K562 (cell line): ENCODE data around the gene ATP5PD. TPM values are rescaled to one million over a fixed set of nuclear protein-coding genes. Genes with fewer than 3 reads are reported as not detected.

Experiments
- FOXM1 ChIP-seq, 2 experiments: fragments of 450-650 bp in 1 of 2; sonication (generic) in 1 of 2; formaldehyde crosslinking in 1 of 2; IDR thresholded peaks; 2 replicates each; pipeline versions ENCODE4 v1.6.1 to v1.9.0; 2017 to 2022; ENCODE audit warnings: low read depth in 2 of 2, mild to moderate bottlenecking in 2 of 2, missing genetic modification reagents in 1 of 2, moderate library complexity in 1 of 2
- GATAD2A ChIP-seq: fragments of 450-650 bp; IDR thresholded peaks from 2 replicates; pipeline ENCODE4 v1.6.1; 2017
- LEF1 ChIP-seq: fragments of 450-650 bp; IDR thresholded peaks from 2 replicates; pipeline ENCODE4 v1.6.1; 2016; ENCODE audit warnings: mild to moderate bottlenecking
- PTRF ChIP-seq: fragments of 450-650 bp; IDR thresholded peaks from 2 replicates; pipeline ENCODE4 v1.6.1; 2016; ENCODE audit warnings: mild to moderate bottlenecking, missing genetic modification characterization, missing compliant biosample characterization
- PYGO2 ChIP-seq: fragments of 450-650 bp; IDR thresholded peaks from 2 replicates; pipeline ENCODE4 v1.6.1; 2016; ENCODE audit warnings: mild to moderate bottlenecking, missing genetic modification characterization, moderate library complexity, missing compliant biosample characterization
- TBP ChIP-seq: optimal IDR thresholded peaks from 2 replicates; pipeline ENCODE3; 2011; ENCODE audit warnings: low read depth, low read length, improper control_type of control experiment
- TRIM28 ChIP-seq: fragments of 450-650 bp; IDR thresholded peaks from 2 replicates; pipeline ENCODE4 v1.6.1; 2017
- ZFPM2 ChIP-seq: fragments of 250-450 bp; sonication (Bioruptor Pico); IDR thresholded peaks from 2 replicates; pipeline ENCODE4 v1.5.1; 2022; ENCODE audit warnings: mild to moderate bottlenecking
- ZNF316 ChIP-seq: fragments of 450-650 bp; IDR thresholded peaks from 2 replicates; pipeline ENCODE4 v1.6.1; 2016
- ZNF324 ChIP-seq: fragments of 250-450 bp; sonication (Bioruptor Pico); IDR thresholded peaks from 2 replicates; pipeline ENCODE4 v1.4.0; 2020; ENCODE audit warnings: mild to moderate bottlenecking
- polyA plus RNA-seq, 8 experiments: library from polyadenylated mRNA; depleted of rRNA in 4 of 8; stranded (reverse) in 5 of 8; unstranded in 3 of 8; fragments of >200 nt; fragmentation: Nextera tagmentation in 2 of 8; fragmentation: Illumina TruSeq in 1 of 8; extraction: Ambion mirVana in 2 of 8; extraction: Trizol in 1 of 8; gene quantifications; 2 replicates each; pipeline versions ENCODE4 v1.2.1 to v1.2.3, GENCODE V29; 2011 to 2014; ENCODE audit warnings: inconsistent platforms in 1 of 8, missing spikeins in 1 of 8
- total RNA-seq, 7 experiments: library from RNA; depleted of rRNA in 6 of 7; stranded (reverse); fragments of >200 nt in 6 of 7; fragmentation: Illumina TruSeq in 2 of 7; extraction: Trizol in 2 of 7; gene quantifications; 2 replicates each; pipeline versions ENCODE4 v1.2.1 to v1.2.3, GENCODE V29; 2011 to 2021; ENCODE audit warnings: low replicate concordance in 1 of 7
- TF ChIP-seq, protein P1 (sequence below): fragments of 450-650 bp; IDR thresholded peaks from 2 replicates; pipeline ENCODE4 v1.6.1; 2016; ENCODE audit warnings: mild to moderate bottlenecking, moderate library complexity
- TF ChIP-seq, protein P2 (sequence below): fragments of 250-450 bp; sonication (Bioruptor Pico); IDR thresholded peaks from 2 replicates; pipeline ENCODE4 v1.8.0; 2022; ENCODE audit warnings: moderate library complexity, mild to moderate bottlenecking, inconsistent platforms
- TF ChIP-seq, protein P3 (sequence below): fragments of 250-450 bp; sonication (Bioruptor Pico); IDR thresholded peaks from 2 replicates; pipeline ENCODE4 v1.5.1; 2021; ENCODE audit warnings: mild to moderate bottlenecking

ATP5PD gene
- total and polyA plus RNA-seq, 9 of the 15 experiments (the other 6 are each of a cell fraction or from before 2014, with no cell fraction given): 271 to 828 (median 432) TPM

DNA sequence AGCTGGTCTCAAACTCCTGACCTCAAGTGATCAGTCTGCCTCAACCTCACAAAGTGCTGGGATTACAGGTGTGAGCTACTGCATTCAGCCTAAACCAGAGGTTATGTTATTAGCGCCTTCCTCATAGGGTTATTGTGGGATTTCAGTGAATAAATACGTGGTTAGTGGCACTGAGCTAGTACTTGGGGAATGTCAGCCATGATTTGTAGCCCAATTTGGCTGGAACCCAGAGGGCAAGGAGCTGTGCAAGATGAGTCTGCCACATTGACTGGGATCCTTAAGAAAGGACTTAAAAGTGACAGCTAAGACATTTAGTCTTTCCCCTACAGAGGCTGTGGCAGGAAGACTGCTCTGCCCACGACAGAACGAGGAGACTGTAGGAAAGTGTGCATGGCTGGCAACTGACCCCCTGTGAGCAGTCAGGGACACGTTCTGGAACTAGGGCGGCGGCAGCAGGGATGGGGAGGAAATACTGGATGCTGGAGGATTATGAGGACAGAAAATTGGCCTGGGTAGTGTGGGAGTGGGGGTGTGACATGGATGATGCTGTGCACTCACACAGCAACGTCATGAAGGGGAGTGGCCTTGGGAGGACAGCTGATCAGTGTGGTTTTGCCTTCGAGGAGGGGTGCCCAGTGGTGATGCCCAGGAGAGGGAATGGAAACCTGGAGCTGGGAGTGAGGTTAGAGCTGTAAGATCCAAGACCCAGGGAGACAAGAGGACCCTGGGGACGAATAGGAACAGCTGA lies 14.6 kb downstream of the ATP5PD start (continued):
- TF ChIP-seq, protein P1, sequence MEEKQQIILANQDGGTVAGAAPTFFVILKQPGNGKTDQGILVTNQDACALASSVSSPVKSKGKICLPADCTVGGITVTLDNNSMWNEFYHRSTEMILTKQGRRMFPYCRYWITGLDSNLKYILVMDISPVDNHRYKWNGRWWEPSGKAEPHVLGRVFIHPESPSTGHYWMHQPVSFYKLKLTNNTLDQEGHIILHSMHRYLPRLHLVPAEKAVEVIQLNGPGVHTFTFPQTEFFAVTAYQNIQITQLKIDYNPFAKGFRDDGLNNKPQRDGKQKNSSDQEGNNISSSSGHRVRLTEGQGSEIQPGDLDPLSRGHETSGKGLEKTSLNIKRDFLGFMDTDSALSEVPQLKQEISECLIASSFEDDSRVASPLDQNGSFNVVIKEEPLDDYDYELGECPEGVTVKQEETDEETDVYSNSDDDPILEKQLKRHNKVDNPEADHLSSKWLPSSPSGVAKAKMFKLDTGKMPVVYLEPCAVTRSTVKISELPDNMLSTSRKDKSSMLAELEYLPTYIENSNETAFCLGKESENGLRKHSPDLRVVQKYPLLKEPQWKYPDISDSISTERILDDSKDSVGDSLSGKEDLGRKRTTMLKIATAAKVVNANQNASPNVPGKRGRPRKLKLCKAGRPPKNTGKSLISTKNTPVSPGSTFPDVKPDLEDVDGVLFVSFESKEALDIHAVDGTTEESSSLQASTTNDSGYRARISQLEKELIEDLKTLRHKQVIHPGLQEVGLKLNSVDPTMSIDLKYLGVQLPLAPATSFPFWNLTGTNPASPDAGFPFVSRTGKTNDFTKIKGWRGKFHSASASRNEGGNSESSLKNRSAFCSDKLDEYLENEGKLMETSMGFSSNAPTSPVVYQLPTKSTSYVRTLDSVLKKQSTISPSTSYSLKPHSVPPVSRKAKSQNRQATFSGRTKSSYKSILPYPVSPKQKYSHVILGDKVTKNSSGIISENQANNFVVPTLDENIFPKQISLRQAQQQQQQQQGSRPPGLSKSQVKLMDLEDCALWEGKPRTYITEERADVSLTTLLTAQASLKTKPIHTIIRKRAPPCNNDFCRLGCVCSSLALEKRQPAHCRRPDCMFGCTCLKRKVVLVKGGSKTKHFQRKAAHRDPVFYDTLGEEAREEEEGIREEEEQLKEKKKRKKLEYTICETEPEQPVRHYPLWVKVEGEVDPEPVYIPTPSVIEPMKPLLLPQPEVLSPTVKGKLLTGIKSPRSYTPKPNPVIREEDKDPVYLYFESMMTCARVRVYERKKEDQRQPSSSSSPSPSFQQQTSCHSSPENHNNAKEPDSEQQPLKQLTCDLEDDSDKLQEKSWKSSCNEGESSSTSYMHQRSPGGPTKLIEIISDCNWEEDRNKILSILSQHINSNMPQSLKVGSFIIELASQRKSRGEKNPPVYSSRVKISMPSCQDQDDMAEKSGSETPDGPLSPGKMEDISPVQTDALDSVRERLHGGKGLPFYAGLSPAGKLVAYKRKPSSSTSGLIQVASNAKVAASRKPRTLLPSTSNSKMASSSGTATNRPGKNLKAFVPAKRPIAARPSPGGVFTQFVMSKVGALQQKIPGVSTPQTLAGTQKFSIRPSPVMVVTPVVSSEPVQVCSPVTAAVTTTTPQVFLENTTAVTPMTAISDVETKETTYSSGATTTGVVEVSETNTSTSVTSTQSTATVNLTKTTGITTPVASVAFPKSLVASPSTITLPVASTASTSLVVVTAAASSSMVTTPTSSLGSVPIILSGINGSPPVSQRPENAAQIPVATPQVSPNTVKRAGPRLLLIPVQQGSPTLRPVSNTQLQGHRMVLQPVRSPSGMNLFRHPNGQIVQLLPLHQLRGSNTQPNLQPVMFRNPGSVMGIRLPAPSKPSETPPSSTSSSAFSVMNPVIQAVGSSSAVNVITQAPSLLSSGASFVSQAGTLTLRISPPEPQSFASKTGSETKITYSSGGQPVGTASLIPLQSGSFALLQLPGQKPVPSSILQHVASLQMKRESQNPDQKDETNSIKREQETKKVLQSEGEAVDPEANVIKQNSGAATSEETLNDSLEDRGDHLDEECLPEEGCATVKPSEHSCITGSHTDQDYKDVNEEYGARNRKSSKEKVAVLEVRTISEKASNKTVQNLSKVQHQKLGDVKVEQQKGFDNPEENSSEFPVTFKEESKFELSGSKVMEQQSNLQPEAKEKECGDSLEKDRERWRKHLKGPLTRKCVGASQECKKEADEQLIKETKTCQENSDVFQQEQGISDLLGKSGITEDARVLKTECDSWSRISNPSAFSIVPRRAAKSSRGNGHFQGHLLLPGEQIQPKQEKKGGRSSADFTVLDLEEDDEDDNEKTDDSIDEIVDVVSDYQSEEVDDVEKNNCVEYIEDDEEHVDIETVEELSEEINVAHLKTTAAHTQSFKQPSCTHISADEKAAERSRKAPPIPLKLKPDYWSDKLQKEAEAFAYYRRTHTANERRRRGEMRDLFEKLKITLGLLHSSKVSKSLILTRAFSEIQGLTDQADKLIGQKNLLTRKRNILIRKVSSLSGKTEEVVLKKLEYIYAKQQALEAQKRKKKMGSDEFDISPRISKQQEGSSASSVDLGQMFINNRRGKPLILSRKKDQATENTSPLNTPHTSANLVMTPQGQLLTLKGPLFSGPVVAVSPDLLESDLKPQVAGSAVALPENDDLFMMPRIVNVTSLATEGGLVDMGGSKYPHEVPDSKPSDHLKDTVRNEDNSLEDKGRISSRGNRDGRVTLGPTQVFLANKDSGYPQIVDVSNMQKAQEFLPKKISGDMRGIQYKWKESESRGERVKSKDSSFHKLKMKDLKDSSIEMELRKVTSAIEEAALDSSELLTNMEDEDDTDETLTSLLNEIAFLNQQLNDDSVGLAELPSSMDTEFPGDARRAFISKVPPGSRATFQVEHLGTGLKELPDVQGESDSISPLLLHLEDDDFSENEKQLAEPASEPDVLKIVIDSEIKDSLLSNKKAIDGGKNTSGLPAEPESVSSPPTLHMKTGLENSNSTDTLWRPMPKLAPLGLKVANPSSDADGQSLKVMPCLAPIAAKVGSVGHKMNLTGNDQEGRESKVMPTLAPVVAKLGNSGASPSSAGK: no peak
- TF ChIP-seq, protein P2, sequence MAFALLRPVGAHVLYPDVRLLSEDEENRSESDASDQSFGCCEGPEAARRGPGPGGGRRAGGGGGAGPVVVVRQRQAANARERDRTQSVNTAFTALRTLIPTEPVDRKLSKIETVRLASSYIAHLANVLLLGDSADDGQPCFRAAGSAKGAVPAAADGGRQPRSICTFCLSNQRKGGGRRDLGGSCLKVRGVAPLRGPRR (CRISPR knock-in tag): no peak
- TF ChIP-seq ZNF316: 0 out of 2 replicates have a peak, but pooled peaks have one; percentile 13
- TF ChIP-seq GATAD2A: no peak
- TF ChIP-seq, protein P3, sequence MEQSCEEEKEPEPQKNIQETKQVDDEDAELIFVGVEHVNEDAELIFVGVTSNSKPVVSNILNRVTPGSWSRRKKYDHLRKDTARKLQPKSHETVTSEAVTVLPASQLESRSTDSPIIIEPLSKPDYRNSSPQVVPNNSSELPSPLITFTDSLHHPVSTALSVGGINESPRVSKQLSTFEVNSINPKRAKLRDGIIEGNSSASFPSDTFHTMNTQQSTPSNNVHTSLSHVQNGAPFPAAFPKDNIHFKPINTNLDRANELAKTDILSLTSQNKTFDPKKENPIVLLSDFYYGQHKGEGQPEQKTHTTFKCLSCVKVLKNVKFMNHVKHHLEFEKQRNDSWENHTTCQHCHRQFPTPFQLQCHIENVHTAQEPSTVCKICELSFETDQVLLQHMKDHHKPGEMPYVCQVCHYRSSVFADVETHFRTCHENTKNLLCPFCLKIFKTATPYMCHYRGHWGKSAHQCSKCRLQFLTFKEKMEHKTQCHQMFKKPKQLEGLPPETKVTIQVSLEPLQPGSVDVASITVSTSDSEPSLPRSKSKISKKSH (CRISPR knock-in tag): no peak
- TF ChIP-seq LEF1: no peak
- TF ChIP-seq ZFPM2 (CRISPR knock-in tag): no peak
- TF ChIP-seq PYGO2 (tag): no peak
- TF ChIP-seq PTRF (tag): no peak
- TF ChIP-seq TRIM28: no peak
- TF ChIP-seq ZNF324 (CRISPR knock-in tag): no peak
- peak; percentile 8 for TF ChIP-seq TBP
- TF ChIP-seq FOXM1 (IDR thresholded peaks at IDR 0.05; ENCODE audit: low read depth): no peak
- no peak for TF ChIP-seq FOXM1 (CRISPR knock-in tag; IDR thresholded peaks at IDR 0.05; ENCODE audit: low read depth)
